Measurements from ENCODE around the gene CCDC8. TPM values are rescaled to one million over a fixed set of nuclear protein-coding genes. Genes with fewer than 3 reads are reported as not detected.
"Not testable (repeated sequence)": the region's sequence is repeated elsewhere in the genome, so short reads cannot be mapped to it uniquely, and the experiment has no call there.

CCDC8 gene
- total and polyA plus RNA-seq, 2 donors (not counting 3 experiments of a cell fraction or from before 2014, with no cell fraction given) = 0.18 to 0.75 TPM

GRCh38 chr19:46442808-46443450 is 29.6 kb upstream of the CCDC8 start:
- H3K4me2 ChIP-seq (ENCODE audit: insufficient read depth, low read length) = peak overlapping the region; percentile 42
- no peaks in the 10 kb centered on the region for H4K20me1 ChIP-seq (replicated peaks; ENCODE audit: control insufficient read depth, extremely low read depth, insufficient read depth, low read length)
- H3K9me3 ChIP-seq (replicated peaks; ENCODE audit: control insufficient read depth, insufficient read depth, low read length) = no peaks in the 10 kb centered on the region
- no peaks in the 10 kb centered on the region for H3K9me1 ChIP-seq (replicated peaks; ENCODE audit: control insufficient read depth, extremely low read depth, insufficient read depth, low read length)
- no peak overlapping the region for H3K4me3 ChIP-seq (replicated peaks in 1 of 3; ENCODE audit: insufficient read depth in 1 of 3, low read depth in 1 of 3, low read length in 3 of 3)
- CTCF ChIA-PET = no interaction called here
- intact Hi-C loops (cut with micrococcal nuclease) = no loop called here
- FAIRE-seq (peak; percentile 93), DNase-seq (ENCODE audit: low read depth, low spot score) (peak; percentile 59)
- H3K27me3 ChIP-seq (ENCODE audit: control insufficient read depth in 2 of 2, insufficient read depth in 2 of 2, low read length in 2 of 2) = peaks cover 0 to 5% of the 10 kb centered on the region in 2 experiments
- H3K36me3 ChIP-seq (ENCODE audit: control insufficient read depth in 2 of 2, extremely low read depth in 1 of 2, insufficient read depth in 2 of 2, low read length in 2 of 2) = no peaks in the 10 kb centered on the region
- dilution Hi-C loops (cut with MboI; ENCODE audit: extremely low pct_ligation_motif_present, low sequenced_read_pairs) = no loop called here
- no peak overlapping the region for H2AFZ ChIP-seq (ENCODE audit: low read depth, low read length)
- H3K4me1 ChIP-seq (ENCODE audit: control insufficient read depth, extremely low read depth, insufficient read depth, low read length) = peaks cover 2% of the 10 kb centered on the region
- BruUV-seq (replicated peaks) = no TSS peak
- no peaks in the 10 kb centered on the region for H3K79me2 ChIP-seq (ENCODE audit: control insufficient read depth, insufficient read depth, low read length)
- no peak overlapping the region for H3K9ac ChIP-seq (replicated peaks; ENCODE audit: extremely low read depth, insufficient read depth, low read length)
- POLR2A ChIA-PET = no interaction called here
- H3K27ac ChIP-seq (ENCODE audit: insufficient read depth, low read depth, low read length) = no peak overlapping the region
- no peak for TF ChIP-seq POLR2A (IDR thresholded peaks at IDR 0.05; ENCODE audit: low read depth, low read length)
- TF ChIP-seq JUN (IDR thresholded peaks at IDR 0.05; ENCODE audit: borderline replicate concordance, insufficient read depth, insufficient read length, low read depth) = peak; percentile 19
- peak; percentile 63 for TF ChIP-seq FOS (IDR thresholded peaks at IDR 0.05; ENCODE audit: borderline replicate concordance, insufficient read depth, low read length)

GRCh38 chr19:46441866-46442265 is 28.5 kb upstream of the CCDC8 start:
- H3K36me3 ChIP-seq (ENCODE audit: control insufficient read depth in 2 of 2, extremely low read depth in 1 of 2, insufficient read depth in 2 of 2, low read length in 2 of 2) = no peaks in the 10 kb centered on the region
- no peak for TF ChIP-seq MAX (IDR thresholded peaks at IDR 0.05; ENCODE audit: insufficient read depth, insufficient read length)
- TF ChIP-seq MYC (IDR thresholded peaks at IDR 0.05; ENCODE audit: low read depth, low read length) = no peak
- TF ChIP-seq POLR2A (IDR thresholded peaks at IDR 0.05; ENCODE audit: low read depth, low read length) = no peak
- ChIA-PET POLR2A (no interaction called here), CTCF (no interaction called here)
- H3K9me3 ChIP-seq (replicated peaks; ENCODE audit: control insufficient read depth, insufficient read depth, low read length) = no peaks in the 10 kb centered on the region
- intact Hi-C loops (cut with micrococcal nuclease) (no loop called here), dilution Hi-C loops (cut with MboI; ENCODE audit: extremely low pct_ligation_motif_present, low sequenced_read_pairs) (no loop called here)
- no peak overlapping the region for H3K9ac ChIP-seq (replicated peaks; ENCODE audit: extremely low read depth, insufficient read depth, low read length)
- BruUV-seq (replicated peaks) = no TSS peak
- H4K20me1 ChIP-seq (replicated peaks; ENCODE audit: control insufficient read depth, extremely low read depth, insufficient read depth, low read length) = no peaks in the 10 kb centered on the region
- no peaks in the 10 kb centered on the region for H3K9me1 ChIP-seq (replicated peaks; ENCODE audit: control insufficient read depth, extremely low read depth, insufficient read depth, low read length)
- H2AFZ ChIP-seq (ENCODE audit: low read depth, low read length) = no peak overlapping the region
- FAIRE-seq (no peak), DNase-seq (ENCODE audit: low read depth, low spot score) (no peak)
- no peaks in the 10 kb centered on the region for H3K79me2 ChIP-seq (ENCODE audit: control insufficient read depth, insufficient read depth, low read length)
- no peak overlapping the region for H3K4me2 ChIP-seq (ENCODE audit: insufficient read depth, low read length)
- H3K4me1 ChIP-seq (ENCODE audit: control insufficient read depth, extremely low read depth, insufficient read depth, low read length) = peaks cover 2% of the 10 kb centered on the region
- H3K27ac ChIP-seq (ENCODE audit: insufficient read depth, low read depth, low read length) = no peak overlapping the region
- no peak overlapping the region for H3K4me3 ChIP-seq (replicated peaks in 1 of 3; ENCODE audit: insufficient read depth in 1 of 3, low read depth in 1 of 3, low read length in 3 of 3)
- peaks cover 0 to 2% of the 10 kb centered on the region in 2 experiments for H3K27me3 ChIP-seq (ENCODE audit: control insufficient read depth in 2 of 2, insufficient read depth in 2 of 2, low read length in 2 of 2)

- H3K4me2 ChIP-seq (ENCODE audit: insufficient read depth, low read length); H3K9ac ChIP-seq (replicated peaks; ENCODE audit: extremely low read depth, insufficient read depth, low read length); DNase-seq (ENCODE audit: low read depth, low spot score); H3K9me3 ChIP-seq (replicated peaks; ENCODE audit: control insufficient read depth, insufficient read depth, low read length); H3K36me3 ChIP-seq (ENCODE audit: control insufficient read depth in 2 of 2, extremely low read depth in 1 of 2, insufficient read depth in 2 of 2, low read length in 2 of 2); H3K9me1 ChIP-seq (replicated peaks; ENCODE audit: control insufficient read depth, extremely low read depth, insufficient read depth, low read length); POLR2A ChIA-PET; H3K27ac ChIP-seq (ENCODE audit: insufficient read depth, low read depth, low read length); H3K4me1 ChIP-seq (ENCODE audit: control insufficient read depth, extremely low read depth, insufficient read depth, low read length); FAIRE-seq; H3K4me3 ChIP-seq (replicated peaks in 1 of 3; ENCODE audit: insufficient read depth in 1 of 3, low read depth in 1 of 3, low read length in 3 of 3); H2AFZ ChIP-seq (ENCODE audit: low read depth, low read length); H3K27me3 ChIP-seq (ENCODE audit: control insufficient read depth in 2 of 2, insufficient read depth in 2 of 2, low read length in 2 of 2); H4K20me1 ChIP-seq (replicated peaks; ENCODE audit: control insufficient read depth, extremely low read depth, insufficient read depth, low read length); BruUV-seq (replicated peaks); H3K79me2 ChIP-seq (ENCODE audit: control insufficient read depth, insufficient read depth, low read length); intact Hi-C loops (cut with micrococcal nuclease); CTCF ChIA-PET; dilution Hi-C loops (cut with MboI; ENCODE audit: extremely low pct_ligation_motif_present, low sequenced_read_pairs): not testable (repeated sequence)
Measured at GRCh38 chr19:46435689-46436088, 22.3 kb upstream of the CCDC8 start.
